Measurements from ENCODE around the gene SLC25A21.

Gene SLC25A21

DNA sequence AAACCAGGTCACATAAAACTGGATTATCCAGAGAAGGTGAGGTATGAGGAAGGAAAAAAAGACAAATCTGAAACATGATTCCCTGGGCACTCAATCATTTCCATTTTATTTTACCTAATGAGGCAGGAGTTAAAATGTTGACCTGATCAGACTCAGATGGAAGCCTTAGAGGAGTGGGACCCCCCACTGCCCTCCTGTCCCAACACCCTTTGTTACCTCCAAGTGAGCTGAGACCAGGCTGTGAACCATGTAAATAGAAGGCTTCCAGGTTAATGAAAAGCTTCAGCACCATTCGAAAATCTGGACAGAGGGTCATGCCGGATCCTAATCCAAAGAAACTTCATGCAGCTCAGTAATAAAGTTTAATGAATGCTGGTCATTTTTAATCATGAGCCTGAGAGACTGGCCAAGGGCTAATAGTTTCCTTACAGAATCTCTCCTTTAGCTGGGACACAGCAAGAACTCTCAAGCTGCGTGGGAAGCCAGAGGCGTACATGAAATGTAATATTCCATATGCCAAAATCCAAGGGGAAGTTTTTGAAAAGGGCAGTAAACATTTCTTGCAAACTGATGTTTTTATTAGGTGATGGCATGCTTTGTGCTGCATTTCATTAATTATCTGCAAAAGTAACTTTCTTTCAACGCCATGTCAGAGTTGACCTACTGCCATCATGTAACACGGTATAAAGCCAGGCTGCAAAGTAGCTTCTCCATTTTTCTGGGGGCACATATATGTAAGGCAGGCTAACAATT, 327.8 kb downstream of the SLC25A21 start:
- H3K4me3 Mint-ChIP-seq, result no peak overlapping the region
- no peak overlapping the region for H3K27ac Mint-ChIP-seq (ENCODE audit: low read depth)
- H3K9me3 Mint-ChIP-seq, result peaks cover 13% of the 10 kb centered on the region
- H3K4me1 Mint-ChIP-seq, result no peaks in the 10 kb centered on the region
- DNase-seq (ENCODE audit: low spot score in 2 of 2), result no peak
- no peak for ATAC-seq (replicated peaks; ENCODE audit: extremely low read depth, poor library complexity, severe bottlenecking)
- no peaks in the 10 kb centered on the region for H3K27me3 Mint-ChIP-seq
- H3K36me3 Mint-ChIP-seq (ENCODE audit: insufficient read depth), result no peaks in the 10 kb centered on the region

DNA sequence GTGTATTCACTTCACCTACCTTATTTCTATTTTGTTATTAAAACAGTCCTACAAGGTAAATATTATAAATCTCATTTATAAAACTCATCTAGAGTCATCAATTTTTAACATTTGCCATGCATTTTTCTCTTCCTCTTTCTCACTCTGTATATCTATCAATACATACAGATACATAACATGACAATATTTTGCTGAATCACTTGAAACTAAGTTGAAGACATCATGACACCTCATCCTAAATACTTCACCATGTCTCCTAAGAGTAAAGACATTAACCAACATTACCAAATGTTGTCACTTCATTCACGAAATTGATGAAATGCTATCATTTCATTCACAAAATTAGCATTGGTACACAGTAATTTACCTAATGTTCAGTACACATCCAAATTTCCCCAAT, 329.0 kb downstream of the SLC25A21 start:
- Mint-ChIP-seq H3K4me1 (no peaks in the 10 kb centered on the region), H3K36me3 (ENCODE audit: insufficient read depth) (no peaks in the 10 kb centered on the region), H3K4me3 (no peak overlapping the region), H3K9me3 (peaks cover 13% of the 10 kb centered on the region), H3K27ac (ENCODE audit: low read depth) (no peak overlapping the region), H3K27me3 (no peaks in the 10 kb centered on the region)
- ATAC-seq (replicated peaks; ENCODE audit: extremely low read depth, poor library complexity, severe bottlenecking) (no peak), DNase-seq (ENCODE audit: low spot score in 2 of 2) (no peak)

GRCh38 chr14:36835128-36835527, 337.3 kb downstream of the SLC25A21 start:
- Mint-ChIP-seq H3K36me3 (ENCODE audit: insufficient read depth) (no peaks in the 10 kb centered on the region), H3K27ac (ENCODE audit: low read depth) (no peak overlapping the region), H3K4me1 (no peaks in the 10 kb centered on the region), H3K4me3 (no peak overlapping the region), H3K27me3 (no peaks in the 10 kb centered on the region), H3K9me3 (peaks cover 11% of the 10 kb centered on the region)
- DNase-seq (ENCODE audit: low spot score in 2 of 2) (no peak), ATAC-seq (replicated peaks; ENCODE audit: extremely low read depth, poor library complexity, severe bottlenecking) (no peak)

- no peak overlapping the region for H3K4me3 Mint-ChIP-seq
- no peaks in the 10 kb centered on the region for H3K36me3 Mint-ChIP-seq (ENCODE audit: insufficient read depth)
- DNase-seq (ENCODE audit: low spot score in 2 of 2), result no peak
- H3K9me3 Mint-ChIP-seq, result peaks cover 19% of the 10 kb centered on the region
- H3K27ac Mint-ChIP-seq (ENCODE audit: low read depth), result no peak overlapping the region
- H3K4me1 Mint-ChIP-seq, result no peaks in the 10 kb centered on the region
- H3K27me3 Mint-ChIP-seq, result no peaks in the 10 kb centered on the region
- no peak for ATAC-seq (replicated peaks; ENCODE audit: extremely low read depth, poor library complexity, severe bottlenecking)
These were observed 338.1 kb downstream of the SLC25A21 start for GRCh38 chr14:36834293-36834692.

GRCh38 chr14:36829547-36829946, 342.9 kb downstream of the SLC25A21 start:
- H3K4me3 Mint-ChIP-seq, result no peak overlapping the region
- no peaks in the 10 kb centered on the region for H3K4me1 Mint-ChIP-seq
- H3K36me3 Mint-ChIP-seq (ENCODE audit: insufficient read depth), result no peaks in the 10 kb centered on the region
- H3K27ac Mint-ChIP-seq (ENCODE audit: low read depth), result no peak overlapping the region
- DNase-seq (ENCODE audit: low spot score in 2 of 2) (no peak), ATAC-seq (replicated peaks; ENCODE audit: extremely low read depth, poor library complexity, severe bottlenecking) (no peak)
- peaks cover 19% of the 10 kb centered on the region for H3K9me3 Mint-ChIP-seq
- H3K27me3 Mint-ChIP-seq, result no peaks in the 10 kb centered on the region

DNA sequence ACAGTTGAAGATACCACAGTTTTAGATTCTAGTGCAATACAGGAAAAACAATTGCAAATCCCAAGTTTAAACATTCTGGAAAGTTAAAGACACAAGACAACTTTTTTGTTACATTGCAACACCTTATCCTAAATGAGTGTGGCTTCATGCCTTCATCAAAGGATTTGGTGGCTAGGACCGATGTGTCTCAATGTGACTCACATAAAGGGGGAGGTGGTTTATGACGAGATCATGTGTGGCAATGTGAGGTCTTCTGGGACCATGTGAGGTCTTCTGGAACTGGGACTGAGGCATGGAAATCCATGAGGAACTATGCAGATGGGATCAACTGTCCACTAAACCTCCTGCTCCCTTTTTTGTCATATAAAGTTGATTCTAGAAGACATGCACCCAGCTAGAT, 344.5 kb downstream of the SLC25A21 start:
- ATAC-seq (replicated peaks; ENCODE audit: extremely low read depth, poor library complexity, severe bottlenecking) (no peak), DNase-seq (ENCODE audit: low spot score in 2 of 2) (no peak)
- Mint-ChIP-seq H3K9me3 (peaks cover 24% of the 10 kb centered on the region), H3K36me3 (ENCODE audit: insufficient read depth) (no peaks in the 10 kb centered on the region), H3K4me1 (no peaks in the 10 kb centered on the region), H3K4me3 (no peak overlapping the region), H3K27ac (ENCODE audit: low read depth) (no peak overlapping the region), H3K27me3 (no peaks in the 10 kb centered on the region)

DNA sequence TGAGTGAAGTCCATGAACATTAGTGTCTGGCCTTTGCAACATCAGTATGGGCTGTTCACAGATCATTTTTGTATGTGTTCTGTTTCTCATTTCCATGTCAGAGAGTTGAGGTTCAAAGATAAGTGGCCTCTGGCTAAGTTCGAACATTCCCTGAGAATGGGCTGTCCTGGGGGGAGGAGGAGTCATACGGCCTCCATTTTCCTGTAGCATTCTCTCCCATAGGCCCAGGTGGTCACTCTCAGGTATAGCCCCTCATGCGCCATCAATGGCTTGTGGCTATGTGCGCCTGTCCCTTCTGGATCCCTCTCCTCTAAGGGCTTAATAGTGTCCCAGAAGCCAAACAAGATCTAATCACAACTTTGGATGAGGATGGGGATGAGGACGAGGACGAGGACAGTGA, 345.8 kb downstream of the SLC25A21 start:
- H3K4me1 Mint-ChIP-seq, result no peaks in the 10 kb centered on the region
- no peaks in the 10 kb centered on the region for H3K36me3 Mint-ChIP-seq (ENCODE audit: insufficient read depth)
- H3K27ac Mint-ChIP-seq (ENCODE audit: low read depth), result no peak overlapping the region
- no peak overlapping the region for H3K4me3 Mint-ChIP-seq
- no peak for DNase-seq (ENCODE audit: low spot score in 2 of 2)
- peaks cover 24% of the 10 kb centered on the region for H3K9me3 Mint-ChIP-seq
- ATAC-seq (replicated peaks; ENCODE audit: extremely low read depth, poor library complexity, severe bottlenecking), result no peak
- no peaks in the 10 kb centered on the region for H3K27me3 Mint-ChIP-seq

GRCh38 chr14:36824854-36825253, 347.6 kb downstream of the SLC25A21 start:
- no peak for DNase-seq (ENCODE audit: low spot score in 2 of 2)
- no peak for ATAC-seq (replicated peaks; ENCODE audit: extremely low read depth, poor library complexity, severe bottlenecking)
- Mint-ChIP-seq H3K4me1 (no peaks in the 10 kb centered on the region), H3K36me3 (ENCODE audit: insufficient read depth) (no peaks in the 10 kb centered on the region), H3K27ac (ENCODE audit: low read depth) (no peak overlapping the region), H3K9me3 (peaks cover 23% of the 10 kb centered on the region), H3K4me3 (no peak overlapping the region), H3K27me3 (no peaks in the 10 kb centered on the region)

DNA sequence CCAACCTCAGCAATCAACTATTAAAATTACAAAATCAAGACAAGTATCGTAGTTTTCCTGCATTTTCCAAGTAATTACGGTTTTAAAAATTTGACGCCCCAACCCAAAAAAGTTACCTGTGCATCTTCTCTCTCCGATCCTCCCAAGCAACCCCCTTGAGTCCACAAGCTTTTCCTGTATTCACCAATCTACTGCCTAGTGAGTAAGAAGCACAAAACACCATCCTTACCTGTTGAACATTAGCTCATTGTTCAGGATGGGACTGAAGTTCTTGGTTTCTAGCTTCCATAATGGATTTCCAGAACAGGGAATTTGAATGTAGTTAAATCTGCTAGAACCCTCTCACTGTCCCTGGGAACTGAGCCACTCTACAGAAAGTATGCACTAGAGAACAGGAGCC, 348.8 kb downstream of the SLC25A21 start:
- Mint-ChIP-seq H3K27me3 (no peaks in the 10 kb centered on the region), H3K9me3 (peaks cover 17% of the 10 kb centered on the region), H3K36me3 (ENCODE audit: insufficient read depth) (peaks cover 2% of the 10 kb centered on the region), H3K4me3 (no peak overlapping the region), H3K4me1 (no peaks in the 10 kb centered on the region), H3K27ac (ENCODE audit: low read depth) (no peak overlapping the region)
- DNase-seq (ENCODE audit: low spot score in 2 of 2) (no peak), ATAC-seq (replicated peaks; ENCODE audit: extremely low read depth, poor library complexity, severe bottlenecking) (no peak)

GRCh38 chr14:36822685-36823084, 349.7 kb downstream of the SLC25A21 start:
- Mint-ChIP-seq H3K9me3 (peaks cover 22% of the 10 kb centered on the region), H3K36me3 (ENCODE audit: insufficient read depth) (peaks cover 2% of the 10 kb centered on the region), H3K4me3 (no peak overlapping the region), H3K4me1 (no peaks in the 10 kb centered on the region), H3K27ac (ENCODE audit: low read depth) (no peak overlapping the region), H3K27me3 (no peaks in the 10 kb centered on the region)
- ATAC-seq (replicated peaks; ENCODE audit: extremely low read depth, poor library complexity, severe bottlenecking) (no peak), DNase-seq (ENCODE audit: low spot score in 2 of 2) (no peak)

GRCh38 chr14:36820901-36821300, 351.5 kb downstream of the SLC25A21 start:
- no peak overlapping the region for H3K4me3 Mint-ChIP-seq
- peaks cover 17% of the 10 kb centered on the region for H3K9me3 Mint-ChIP-seq
- ATAC-seq (replicated peaks; ENCODE audit: extremely low read depth, poor library complexity, severe bottlenecking), result no peak
- H3K27me3 Mint-ChIP-seq, result no peaks in the 10 kb centered on the region
- no peak for DNase-seq (ENCODE audit: low spot score in 2 of 2)
- no peaks in the 10 kb centered on the region for H3K4me1 Mint-ChIP-seq
- H3K27ac Mint-ChIP-seq (ENCODE audit: low read depth), result no peak overlapping the region
- peaks cover 3% of the 10 kb centered on the region for H3K36me3 Mint-ChIP-seq (ENCODE audit: insufficient read depth)

DNA sequence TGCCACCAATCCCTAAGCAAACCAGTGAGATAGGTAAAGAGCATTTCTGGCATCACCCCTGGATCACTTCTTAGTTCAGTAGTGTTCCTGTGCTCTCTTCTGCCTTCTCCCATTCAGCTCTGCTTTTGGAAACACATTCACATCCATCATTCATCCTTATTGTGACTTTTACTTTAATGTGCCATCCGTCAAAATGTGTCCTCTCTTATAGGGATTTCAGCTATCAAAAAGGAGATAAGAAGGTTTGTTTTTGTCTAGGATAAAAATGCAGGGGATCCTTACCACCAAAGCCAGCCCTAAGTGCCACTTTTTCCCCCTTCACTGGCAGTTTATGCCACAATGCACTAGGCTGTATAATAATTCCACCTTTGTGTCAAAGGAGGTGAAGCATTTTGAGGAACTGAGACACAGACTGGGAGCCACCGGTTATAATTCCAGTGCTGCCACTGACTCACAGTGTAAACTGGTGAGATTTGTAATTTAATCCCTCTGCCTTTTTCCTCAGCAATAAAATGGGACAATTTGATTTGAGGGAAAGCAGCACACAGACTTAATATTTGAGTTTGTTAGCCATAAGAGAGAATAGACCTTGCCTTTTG, 352.2 kb downstream of the SLC25A21 start:
- Mint-ChIP-seq H3K4me1 (no peaks in the 10 kb centered on the region), H3K4me3 (no peak overlapping the region), H3K36me3 (ENCODE audit: insufficient read depth) (peaks cover 3% of the 10 kb centered on the region), H3K9me3 (peaks cover 17% of the 10 kb centered on the region), H3K27ac (ENCODE audit: low read depth) (no peak overlapping the region), H3K27me3 (no peaks in the 10 kb centered on the region)
- ATAC-seq (replicated peaks; ENCODE audit: extremely low read depth, poor library complexity, severe bottlenecking), result no peak
- no peak for DNase-seq (ENCODE audit: low spot score in 2 of 2)

DNA sequence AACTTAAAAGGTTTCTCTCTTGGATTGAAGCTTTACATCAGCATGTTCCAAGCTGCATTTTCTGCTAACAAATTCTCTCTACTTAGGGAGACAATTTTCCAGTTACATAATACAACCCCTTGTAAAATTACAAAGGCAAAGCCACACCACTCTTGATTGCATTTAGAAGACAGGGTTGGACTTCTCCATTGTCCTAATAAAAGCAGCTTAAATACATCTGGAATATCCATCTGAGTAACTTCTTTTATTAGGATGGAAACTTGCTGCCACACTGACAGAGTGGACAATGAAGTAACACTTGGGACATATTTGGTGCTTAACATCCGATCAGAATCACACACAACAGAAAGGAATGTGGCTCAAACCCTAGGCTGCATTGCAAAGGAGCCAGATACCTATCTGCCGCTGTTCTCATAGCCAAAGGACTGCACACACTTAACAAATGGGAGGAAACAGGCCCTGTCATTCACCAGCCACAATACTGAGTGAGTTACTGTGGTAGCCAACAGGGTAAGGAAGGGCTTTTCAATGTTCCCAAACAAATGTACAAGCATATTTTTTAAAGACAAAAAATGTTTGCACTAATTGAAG, 353.5 kb downstream of the SLC25A21 start:
- DNase-seq (ENCODE audit: low spot score in 2 of 2), result no peak
- no peak for ATAC-seq (replicated peaks; ENCODE audit: extremely low read depth, poor library complexity, severe bottlenecking)
- no peaks in the 10 kb centered on the region for H3K4me1 Mint-ChIP-seq
- H3K36me3 Mint-ChIP-seq (ENCODE audit: insufficient read depth), result peaks cover 3% of the 10 kb centered on the region
- no peak overlapping the region for H3K27ac Mint-ChIP-seq (ENCODE audit: low read depth)
- no peaks in the 10 kb centered on the region for H3K27me3 Mint-ChIP-seq
- H3K4me3 Mint-ChIP-seq, result no peak overlapping the region
- peaks cover 15% of the 10 kb centered on the region for H3K9me3 Mint-ChIP-seq

All from central memory CD8-positive, alpha-beta T cell (primary cell).